Hepatic stellate cell (primary cell): ENCODE measurements around the gene CPNE2.
"Not testable (repeated sequence)": the region's sequence is repeated elsewhere in the genome, so short reads cannot be mapped to it uniquely, and the experiment has no call there.

Experiments used
- DNase-seq: peaks from one replicate; pipeline ENCODE4 v3.0.0; 2011; ENCODE audit warnings: low spot score

Gene CPNE2

GRCh38 chr16:57098188-57098841 lies 5.9 kb downstream of the CPNE2 start:
- no peak for DNase-seq

- not testable (repeated sequence) for DNase-seq
Measured at GRCh38 chr16:57099965-57100364, 7.6 kb downstream of the CPNE2 start.

- no peak for DNase-seq
Measured at GRCh38 chr16:57100445-57100844, 8.1 kb downstream of the CPNE2 start.

- DNase-seq: no peak
Measured at GRCh38 chr16:57102888-57103851, 10.8 kb downstream of the CPNE2 start.

- DNase-seq: no peak
Measured at GRCh38 chr16:57104706-57105105, 12.3 kb downstream of the CPNE2 start.

GRCh38 chr16:57105184-57105583 lies 12.8 kb downstream of the CPNE2 start:
- DNase-seq: no peak

GRCh38 chr16:57106767-57107166 lies 14.4 kb downstream of the CPNE2 start:
- DNase-seq: no peak

- DNase-seq: no peak
Measured at GRCh38 chr16:57107321-57107922, 15.0 kb downstream of the CPNE2 start.

- no peak for DNase-seq
Measured at GRCh38 chr16:57108432-57108831, 16.0 kb downstream of the CPNE2 start.

GRCh38 chr16:57109259-57110105 lies 17.1 kb downstream of the CPNE2 start:
- not testable (repeated sequence) for DNase-seq

GRCh38 chr16:57110937-57111336 lies 18.6 kb downstream of the CPNE2 start:
- DNase-seq: no peak

GRCh38 chr16:57111420-57111819 lies 19.0 kb downstream of the CPNE2 start:
- DNase-seq: no peak

- peak; percentile 73 for DNase-seq
Measured at GRCh38 chr16:57112403-57113041, 20.1 kb downstream of the CPNE2 start.

GRCh38 chr16:57113042-57113453 lies 20.7 kb downstream of the CPNE2 start:
- DNase-seq: peak; percentile 65

GRCh38 chr16:57113664-57114063 lies 21.3 kb downstream of the CPNE2 start:
- DNase-seq: no peak

GRCh38 chr16:57115168-57115513 lies 22.8 kb downstream of the CPNE2 start:
- no peak for DNase-seq

GRCh38 chr16:57115514-57116182 lies 23.3 kb downstream of the CPNE2 start:
- peak; percentile 79 for DNase-seq

GRCh38 chr16:57118461-57119084 lies 26.2 kb downstream of the CPNE2 start:
- no peak for DNase-seq

GRCh38 chr16:57123216-57123973 lies 31.0 kb downstream of the CPNE2 start:
- no peak for DNase-seq
